ENCODE results near the gene KCNQ1OT1.

Gene KCNQ1OT1

GRCh38 chr11:2699531-2700414 lies at the start of gene KCNQ1OT1:
KCNQ1OT1 (minus strand) TSS chr11:2699994.
- DNase-seq: peak; percentile 47

- DNase-seq: no peak
These were observed 49.2 kb upstream of the KCNQ1OT1 start for GRCh38 chr11:2748814-2749554.

GRCh38 chr11:2748061-2748813 lies 48.4 kb upstream of the KCNQ1OT1 start:
- no peak for DNase-seq

GRCh38 chr11:2747248-2748027 lies 47.6 kb upstream of the KCNQ1OT1 start:
- DNase-seq: no peak

- no peak for DNase-seq
These were observed 46.8 kb upstream of the KCNQ1OT1 start for GRCh38 chr11:2746401-2747247.

GRCh38 chr11:2745511-2745910 lies 45.7 kb upstream of the KCNQ1OT1 start:
- no peak for DNase-seq

GRCh38 chr11:2744166-2744565 lies 44.4 kb upstream of the KCNQ1OT1 start:
- no peak for DNase-seq

- no peak for DNase-seq
These were observed 43.8 kb upstream of the KCNQ1OT1 start for GRCh38 chr11:2743427-2744110.

GRCh38 chr11:2742611-2743426 lies 43.0 kb upstream of the KCNQ1OT1 start:
- DNase-seq: no peak

- no peak for DNase-seq
These were observed 42.4 kb upstream of the KCNQ1OT1 start for GRCh38 chr11:2742201-2742600.

GRCh38 chr11:2741377-2742131 lies 41.8 kb upstream of the KCNQ1OT1 start:
- DNase-seq: no peak

- DNase-seq: no peak
These were observed 41.2 kb upstream of the KCNQ1OT1 start for GRCh38 chr11:2741006-2741376.

GRCh38 chr11:2740275-2740940 lies 40.6 kb upstream of the KCNQ1OT1 start:
- no peak for DNase-seq

GRCh38 chr11:2739531-2740274 lies 39.9 kb upstream of the KCNQ1OT1 start:
- DNase-seq: no peak

- DNase-seq: no peak
These were observed 39.0 kb upstream of the KCNQ1OT1 start for GRCh38 chr11:2738551-2739431.

- no peak for DNase-seq
These were observed 38.1 kb upstream of the KCNQ1OT1 start for GRCh38 chr11:2737866-2738265.

- DNase-seq: no peak
These were observed 37.4 kb upstream of the KCNQ1OT1 start for GRCh38 chr11:2737226-2737590.
